HG03469 (cell line): ENCODE measurements around the gene STH.
"Not testable (repeated sequence)": the region's sequence is repeated elsewhere in the genome, so short reads cannot be mapped to it uniquely, and the experiment has no call there.

ENCODE experiments used
- ATAC-seq: cut with Tn5 transposase; IDR thresholded peaks from one replicate; pipeline ENCODE4 v1.9.1; 2021; ENCODE audit warnings: mild to moderate bottlenecking, moderate library complexity, moderate number of reproducible peaks; ENCODE audit not compliant: unreplicated experiment

Gene STH

GRCh38 chr17:46002311-46002972 lies 3.4 kb downstream of the STH start:
- ATAC-seq = no peak

- ATAC-seq = no peak
These were observed 3.9 kb downstream of the STH start for GRCh38 chr17:46002973-46003316.

GRCh38 chr17:46003907-46004748 lies 5.1 kb downstream of the STH start:
- ATAC-seq = no peak

- not testable (repeated sequence) for ATAC-seq
These were observed 7.0 kb downstream of the STH start for GRCh38 chr17:46006082-46006481.

- no peak for ATAC-seq
These were observed 8.5 kb downstream of the STH start for GRCh38 chr17:46007461-46007965.

- ATAC-seq = no peak
These were observed 9.5 kb downstream of the STH start for GRCh38 chr17:46008591-46008990.

GRCh38 chr17:46009681-46010596 lies 10.9 kb downstream of the STH start:
- ATAC-seq = no peak

GRCh38 chr17:46010597-46011186 lies 11.6 kb downstream of the STH start:
- no peak for ATAC-seq

- no peak for ATAC-seq
These were observed 12.9 kb downstream of the STH start for GRCh38 chr17:46011711-46012505.

- ATAC-seq = no peak
These were observed 13.5 kb downstream of the STH start for GRCh38 chr17:46012506-46013079.

GRCh38 chr17:46013127-46013501 lies 14.1 kb downstream of the STH start:
- no peak for ATAC-seq

- ATAC-seq = no peak
These were observed 14.6 kb downstream of the STH start for GRCh38 chr17:46013502-46014165.

- ATAC-seq = not testable (repeated sequence)
These were observed 20.4 kb downstream of the STH start for GRCh38 chr17:46019408-46019925.

- ATAC-seq = no peak
These were observed 21.1 kb downstream of the STH start for GRCh38 chr17:46020023-46020761.

GRCh38 chr17:46020998-46021397 lies 21.9 kb downstream of the STH start:
- ATAC-seq = no peak

- not testable (repeated sequence) for ATAC-seq
These were observed 24.3 kb downstream of the STH start for GRCh38 chr17:46023366-46023765.

GRCh38 chr17:46023783-46024388 lies 24.8 kb downstream of the STH start:
- no peak for ATAC-seq

- no peak for ATAC-seq
These were observed 25.5 kb downstream of the STH start for GRCh38 chr17:46024590-46024989.
